ENCODE results near the gene TTLL5. TPM values are rescaled to one million over a fixed set of nuclear protein-coding genes. Genes with fewer than 3 reads are reported as not detected.

TTLL5 gene
- total RNA-seq, 1 donor from 2014 or later = 45.2 TPM

GRCh38 chr14:75709207-75709812, 48.3 kb downstream of the TTLL5 start:
- Mint-ChIP-seq H3K27ac (no peak overlapping the region), H3K36me3 (peaks cover 2% of the 10 kb centered on the region), H3K27me3 (ENCODE audit: low read depth) (no peaks in the 10 kb centered on the region), H3K4me1 (peaks cover 24% of the 10 kb centered on the region), H3K4me3 (no peak overlapping the region), H3K9me3 (no peaks in the 10 kb centered on the region)
- peak; percentile 40 to 72 for DNase-seq (ENCODE audit: low spot score in 2 of 2, unreplicated experiment in 2 of 2)
- TF ChIP-seq CTCF (IDR thresholded peaks at IDR 0.05; ENCODE audit: unreplicated experiment) = peak; percentile 72

- Mint-ChIP-seq H3K9me3 (no peaks in the 10 kb centered on the region), H3K4me1 (peaks cover 37% of the 10 kb centered on the region), H3K4me3 (peak overlapping the region; percentile 1), H3K27me3 (ENCODE audit: low read depth) (no peaks in the 10 kb centered on the region), H3K27ac (peak overlapping the region; percentile 99), H3K36me3 (peaks cover 2% of the 10 kb centered on the region)
- peak; percentile 82 for TF ChIP-seq CTCF (IDR thresholded peaks at IDR 0.05; ENCODE audit: unreplicated experiment)
- peak in 1 of 2 experiments; percentile 41 for DNase-seq (ENCODE audit: low spot score in 2 of 2, unreplicated experiment in 2 of 2)
Observed at GRCh38 chr14:75711105-75711795, 50.2 kb downstream of the TTLL5 start.

- H3K27me3 Mint-ChIP-seq (ENCODE audit: low read depth) = no peaks in the 10 kb centered on the region
- H3K4me3 Mint-ChIP-seq = peak overlapping the region; percentile 1
- TF ChIP-seq CTCF (IDR thresholded peaks at IDR 0.05; ENCODE audit: unreplicated experiment) = no peak
Observed at GRCh38 chr14:75711796-75712211, 50.8 kb downstream of the TTLL5 start.

GRCh38 chr14:75714991-75715390, 53.9 kb downstream of the TTLL5 start:
- Mint-ChIP-seq H3K9me3 (no peaks in the 10 kb centered on the region), H3K27ac (peak overlapping the region; percentile 81), H3K36me3 (peaks cover 14% of the 10 kb centered on the region), H3K4me1 (peaks cover 52% of the 10 kb centered on the region), H3K4me3 (no peak overlapping the region), H3K27me3 (ENCODE audit: low read depth) (no peaks in the 10 kb centered on the region)
- TF ChIP-seq CTCF (IDR thresholded peaks at IDR 0.05; ENCODE audit: unreplicated experiment) = no peak
- DNase-seq (ENCODE audit: low spot score in 2 of 2, unreplicated experiment in 2 of 2) = no peak

More at GRCh38 chr14:75711796-75712211, 50.8 kb downstream of the TTLL5 start:
- H3K27ac Mint-ChIP-seq = peak overlapping the region; percentile 99
- peak; percentile 28 to 65 for DNase-seq (ENCODE audit: low spot score in 2 of 2, unreplicated experiment in 2 of 2)
- peaks cover 2% of the 10 kb centered on the region for H3K36me3 Mint-ChIP-seq
- H3K4me1 Mint-ChIP-seq = peaks cover 42% of the 10 kb centered on the region
- H3K9me3 Mint-ChIP-seq = no peaks in the 10 kb centered on the region

DNA sequence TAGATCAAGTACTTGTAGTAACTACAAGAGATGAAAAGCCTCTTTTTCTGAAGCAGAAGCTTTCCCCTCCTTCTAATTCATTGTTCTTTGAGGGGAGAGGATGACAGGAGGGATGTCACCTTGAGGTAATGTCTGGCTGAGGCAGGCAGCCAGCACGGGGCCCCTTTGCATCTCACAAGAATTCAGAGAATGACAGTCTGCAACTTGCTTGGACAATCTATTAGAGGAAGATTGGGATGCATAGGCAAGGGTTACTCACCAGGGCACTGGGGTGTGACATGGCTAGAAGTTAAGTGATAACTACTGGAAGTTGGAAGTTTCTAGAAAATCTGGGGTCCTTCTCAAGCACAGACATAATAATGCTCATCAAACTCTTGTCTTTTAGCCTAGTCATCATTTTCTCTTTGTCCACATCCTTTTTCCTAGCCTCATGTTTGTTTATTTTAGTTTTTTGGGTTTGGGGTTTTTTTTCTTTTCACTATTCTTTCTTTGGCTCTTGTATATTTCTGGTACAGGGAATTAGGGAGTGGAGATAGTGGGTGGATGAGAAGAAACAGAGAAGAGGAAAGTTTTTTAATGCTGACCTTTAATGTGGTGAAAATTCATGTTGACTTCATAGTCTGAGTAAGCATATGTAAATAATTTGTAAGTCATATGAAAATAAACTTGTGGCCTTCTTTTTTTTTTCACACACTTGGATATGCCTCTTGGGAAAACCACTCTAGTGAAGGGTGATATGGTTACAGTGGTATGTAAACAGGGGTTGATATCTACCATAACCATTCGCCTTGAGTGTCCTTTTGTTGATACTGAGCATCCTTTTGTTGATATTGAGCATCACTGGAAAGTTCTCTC, 55.1 kb downstream of the TTLL5 start:
- Mint-ChIP-seq H3K27me3 (ENCODE audit: low read depth) (no peaks in the 10 kb centered on the region), H3K9me3 (no peaks in the 10 kb centered on the region), H3K36me3 (peaks cover 18% of the 10 kb centered on the region), H3K4me1 (peaks cover 57% of the 10 kb centered on the region), H3K4me3 (no peak overlapping the region), H3K27ac (peak overlapping the region; percentile 81)
- DNase-seq (ENCODE audit: low spot score in 2 of 2, unreplicated experiment in 2 of 2) = no peak
- TF ChIP-seq CTCF (IDR thresholded peaks at IDR 0.05; ENCODE audit: unreplicated experiment) = no peak

Data from mesothelial cell of epicardium (in vitro differentiated cells).